Esophagus (tissue), 2 donors: ENCODE measurements around the gene ZC3H12D. TPM values are rescaled to one million over a fixed set of nuclear protein-coding genes. Genes with fewer than 3 reads are reported as not detected.
"Not testable (repeated sequence)": the region's sequence is repeated elsewhere in the genome, so short reads cannot be mapped to it uniquely, and the experiment has no call there.

ENCODE experiments used
- H3K27ac ChIP-seq, 2 donors: one replicate each; pipeline ENCODE4 v1.5.1; 2013; ENCODE audit warnings: low read depth in 2 of 2, mild to moderate bottlenecking in 2 of 2, inconsistent platforms in 1 of 2, low read length in 1 of 2, moderate library complexity in 1 of 2
- H3K27me3 ChIP-seq, 2 donors: one replicate each; pipeline ENCODE4 v1.6.1; 2013; ENCODE audit warnings: low read length in 2 of 2, control low read depth in 1 of 2, mild to moderate bottlenecking in 1 of 2; ENCODE audit not compliant: insufficient read depth in 2 of 2, control insufficient read depth in 1 of 2
- H3K36me3 ChIP-seq, 2 donors: one replicate each; pipeline ENCODE4 v1.6.1; 2013; ENCODE audit warnings: low read length in 1 of 2; ENCODE audit not compliant: control insufficient read depth in 2 of 2, insufficient read depth in 2 of 2
- H3K4me1 ChIP-seq, 2 donors: one replicate each; pipeline ENCODE4 v1.6.1; 2013; ENCODE audit warnings: low read length in 1 of 2; ENCODE audit not compliant: control insufficient read depth in 2 of 2, insufficient read depth in 2 of 2
- H3K4me3 ChIP-seq, 2 donors: one replicate each; pipeline ENCODE4 v1.5.1; 2013; ENCODE audit warnings: low read length in 2 of 2, mild to moderate bottlenecking in 2 of 2, low read depth in 1 of 2, moderate library complexity in 1 of 2
- H3K9me3 ChIP-seq, 2 donors: one replicate each; pipeline ENCODE4 v1.6.1; 2013; ENCODE audit warnings: mild to moderate bottlenecking in 2 of 2, low read depth in 1 of 2, low read length in 1 of 2, moderate library complexity in 1 of 2; ENCODE audit not compliant: control insufficient read depth in 2 of 2, insufficient read depth in 1 of 2
- WGBS, 2 donors: extraction: QIAGEN DNeasy Blood & Tissue Kit; methylation state at CpG; one replicate each; pipeline ENCODE4 v1.1.7; 2013; 5-methylcytosine and 5-hydroxymethylcytosine counted together
- polyA plus RNA-seq, 2 donors: library from polyadenylated mRNA; stranded (reverse); fragments of 200-250 nt; gene quantifications; one replicate each; pipeline ENCODE4 v1.2.3, GENCODE V29; 2013
- donor health status: healthy with polysubstance abuse.
- donor health status: Bipolar disorder and iron deficiency.

ZC3H12D gene
- polyA plus RNA-seq, 2 donors = 0.20 to 0.29 TPM

DNA sequence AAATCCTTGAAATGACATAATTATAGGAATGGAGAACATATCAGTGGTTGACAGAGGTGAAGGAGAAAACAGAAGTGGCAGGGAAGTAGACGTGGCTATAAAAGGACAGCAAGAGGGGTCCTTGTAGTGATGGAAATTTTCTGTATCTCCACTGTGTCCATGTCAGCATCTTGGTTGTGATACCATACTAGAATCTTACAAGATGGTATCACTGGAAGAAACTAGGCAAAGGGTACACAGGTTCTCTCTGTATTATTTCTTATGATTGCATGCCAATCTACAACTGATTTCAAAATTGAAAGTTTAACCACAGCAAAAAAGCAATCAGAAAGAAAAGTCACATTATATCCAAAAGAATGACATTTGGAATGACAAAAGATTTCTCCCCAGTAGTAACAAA lies 16.4 kb upstream of the ZC3H12D start:
- H3K27ac ChIP-seq = no peak overlapping the region
- no peaks in the 10 kb centered on the region for H3K9me3 ChIP-seq
- 89 to 97% methylated on average over 1 of the region's 1 CpG for WGBS, 2 donors
- no peak overlapping the region for H3K4me3 ChIP-seq
- H3K36me3 ChIP-seq = no peaks in the 10 kb centered on the region
- no peaks in the 10 kb centered on the region for H3K4me1 ChIP-seq
- no peaks in the 10 kb centered on the region for H3K27me3 ChIP-seq

DNA sequence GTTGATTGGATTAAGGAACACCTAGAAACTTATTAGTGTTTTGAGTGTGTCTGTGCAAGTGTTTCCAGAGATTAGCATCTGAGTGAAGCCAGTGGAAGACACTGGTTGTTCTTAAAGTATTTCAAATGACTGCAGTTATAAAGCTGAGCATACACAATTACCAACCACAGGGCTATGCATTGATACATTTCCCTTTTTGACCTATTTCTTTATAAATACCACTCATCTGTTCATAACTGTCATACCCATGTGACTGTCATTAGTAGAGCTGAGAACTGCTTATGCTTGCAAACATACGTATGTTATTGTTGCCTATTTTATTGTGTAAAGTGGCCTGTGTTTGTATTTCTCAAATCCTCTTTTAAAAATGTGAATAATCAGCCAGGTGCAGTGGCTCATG lies 15.3 kb upstream of the ZC3H12D start:
- no peaks in the 10 kb centered on the region for H3K9me3 ChIP-seq
- H3K27ac ChIP-seq = no peak overlapping the region
- H3K36me3 ChIP-seq = no peaks in the 10 kb centered on the region
- WGBS, 2 donors = 61 to 76% methylated on average over 1 of the region's 1 CpG
- no peaks in the 10 kb centered on the region for H3K4me1 ChIP-seq
- H3K27me3 ChIP-seq = no peaks in the 10 kb centered on the region
- H3K4me3 ChIP-seq = no peak overlapping the region

DNA sequence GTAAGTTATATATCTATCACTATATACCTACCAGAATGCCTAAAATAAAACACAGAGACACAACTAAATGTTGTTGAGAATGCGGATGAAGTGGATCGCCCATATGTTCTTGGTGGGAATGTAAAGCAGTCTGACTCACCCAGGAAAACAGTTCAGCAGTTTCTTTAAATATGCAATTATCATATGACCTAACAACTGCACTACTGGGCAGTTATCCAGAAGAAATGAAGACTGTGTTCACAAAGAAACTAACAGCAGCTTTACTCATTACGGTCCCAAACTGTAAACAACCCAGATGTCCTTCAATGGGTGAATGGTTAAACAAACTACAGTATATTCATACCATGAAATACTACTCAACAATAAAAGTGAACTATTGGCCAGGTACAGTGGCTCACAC lies 14.3 kb upstream of the ZC3H12D start:
- no peak overlapping the region for H3K4me3 ChIP-seq
- no peaks in the 10 kb centered on the region for H3K4me1 ChIP-seq
- no peaks in the 10 kb centered on the region for H3K27me3 ChIP-seq
- H3K36me3 ChIP-seq = no peaks in the 10 kb centered on the region
- no peak overlapping the region for H3K27ac ChIP-seq
- H3K9me3 ChIP-seq = no peaks in the 10 kb centered on the region
- WGBS, 2 donors = 66 to 67% methylated on average over 3 of the region's 3 CpGs

DNA sequence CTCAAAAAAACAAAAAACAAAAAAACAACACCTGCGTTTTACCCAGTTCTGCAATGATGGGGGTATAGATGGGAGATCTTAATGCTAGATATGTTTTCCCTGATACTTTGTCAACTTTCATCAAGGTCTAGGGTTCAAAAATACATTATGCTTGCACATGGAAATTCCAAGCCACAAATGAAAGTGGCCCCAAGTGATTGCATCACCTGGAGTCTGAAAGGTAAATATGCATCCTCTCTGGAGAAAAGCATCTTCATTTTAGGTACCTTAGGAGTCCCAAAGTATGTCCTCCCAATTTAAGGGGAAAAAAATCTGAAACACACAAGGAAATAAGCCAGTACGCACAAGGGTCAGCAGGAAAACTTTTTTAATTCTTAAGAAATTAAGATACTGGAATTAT lies 12.6 kb upstream of the ZC3H12D start:
- WGBS, 2 donors = 92 to 98% methylated on average over 2 of the region's 2 CpGs
- H3K9me3 ChIP-seq = no peaks in the 10 kb centered on the region
- H3K36me3 ChIP-seq = no peaks in the 10 kb centered on the region
- H3K4me1 ChIP-seq = no peaks in the 10 kb centered on the region
- no peak overlapping the region for H3K4me3 ChIP-seq
- H3K27ac ChIP-seq = no peak overlapping the region
- no peaks in the 10 kb centered on the region for H3K27me3 ChIP-seq

DNA sequence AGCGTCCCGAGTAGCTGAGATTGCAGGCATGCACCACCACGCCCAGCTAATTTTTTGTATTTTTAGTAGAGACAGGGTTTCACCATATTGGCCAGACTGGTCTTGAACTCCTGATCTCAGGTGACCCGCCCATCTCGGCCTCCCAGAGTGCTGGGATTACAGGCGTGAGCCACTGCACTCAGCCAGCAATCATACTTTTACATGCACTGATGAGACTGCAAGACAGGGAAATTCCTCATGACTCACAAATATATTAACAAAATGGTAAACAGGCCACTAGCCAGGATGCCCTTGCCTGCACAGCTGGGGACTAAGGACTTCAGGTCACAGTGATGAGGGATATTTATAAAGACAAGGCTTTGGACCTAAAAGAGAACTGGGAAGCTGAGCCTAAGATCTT lies 11.8 kb upstream of the ZC3H12D start:
- WGBS, 2 donors = 73 to 76% methylated on average over 6 of the region's 6 CpGs
- H3K27me3 ChIP-seq, H3K27ac ChIP-seq, H3K4me1 ChIP-seq, H3K36me3 ChIP-seq, H3K9me3 ChIP-seq, H3K4me3 ChIP-seq: not testable (repeated sequence)

DNA sequence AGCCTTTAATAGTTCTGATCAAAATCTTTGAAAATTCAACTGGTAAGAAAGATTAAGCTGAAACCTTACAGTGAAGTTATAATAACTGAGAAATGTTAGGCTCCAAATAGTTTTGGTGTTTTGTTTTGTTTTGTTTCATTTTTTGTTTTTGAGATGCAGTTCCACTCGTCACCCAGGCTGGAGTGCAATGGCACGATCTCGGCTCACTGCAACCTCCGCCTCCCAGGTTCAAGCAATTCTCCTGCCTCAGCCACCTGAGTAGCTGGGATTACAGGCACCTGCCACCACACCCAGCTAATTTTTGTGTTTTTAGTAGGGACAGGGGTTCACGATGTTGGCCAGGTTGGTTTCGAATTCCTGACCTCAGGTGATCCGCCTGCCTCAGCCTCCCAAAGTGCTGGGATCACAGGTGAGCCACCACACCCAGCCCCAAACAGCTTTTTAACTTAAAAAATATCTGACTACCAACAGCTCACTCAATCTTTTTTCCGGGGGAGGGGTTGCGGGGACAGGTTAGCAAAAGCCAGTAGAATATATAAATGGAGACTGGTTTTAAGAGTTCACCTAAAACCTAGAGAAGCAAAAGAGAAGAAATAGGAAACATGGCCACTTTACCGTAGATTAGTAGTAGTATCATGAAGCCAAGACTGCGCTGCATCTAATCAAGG lies 10.7 kb upstream of the ZC3H12D start:
- not testable (repeated sequence) for H3K27ac ChIP-seq, H3K9me3 ChIP-seq

DNA sequence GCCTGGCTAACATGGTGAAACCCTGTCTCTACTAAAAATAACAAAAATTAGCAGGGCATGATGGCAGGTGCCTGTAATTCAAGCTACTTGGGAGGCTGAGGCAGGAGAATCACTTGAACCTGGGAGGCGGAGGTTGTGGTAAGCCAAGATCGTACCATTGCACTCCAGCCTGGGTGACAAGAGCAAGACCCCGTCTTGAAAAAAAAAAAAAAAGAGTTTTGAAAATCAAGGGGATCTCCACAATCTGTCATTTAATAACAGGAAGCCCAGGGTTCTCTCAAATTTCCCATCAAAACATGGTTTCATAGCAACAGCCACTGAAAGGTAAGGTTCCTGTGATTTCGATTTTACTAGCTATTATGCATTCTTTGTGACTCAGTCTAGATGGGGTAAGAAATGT lies 10.0 kb upstream of the ZC3H12D start:
- H3K4me3 ChIP-seq, H3K4me1 ChIP-seq, H3K27me3 ChIP-seq, H3K9me3 ChIP-seq, H3K27ac ChIP-seq, H3K36me3 ChIP-seq: not testable (repeated sequence)
- 74 to 89% methylated on average over 4 of the region's 4 CpGs for WGBS, 2 donors

More for the DNA sequence above, 10.7 kb upstream of the ZC3H12D start:
- not testable (repeated sequence) for H3K27me3 ChIP-seq, H3K36me3 ChIP-seq, H3K4me3 ChIP-seq, H3K4me1 ChIP-seq
- WGBS, 2 donors = 73 to 84% methylated on average over 11 of the region's 11 CpGs

DNA sequence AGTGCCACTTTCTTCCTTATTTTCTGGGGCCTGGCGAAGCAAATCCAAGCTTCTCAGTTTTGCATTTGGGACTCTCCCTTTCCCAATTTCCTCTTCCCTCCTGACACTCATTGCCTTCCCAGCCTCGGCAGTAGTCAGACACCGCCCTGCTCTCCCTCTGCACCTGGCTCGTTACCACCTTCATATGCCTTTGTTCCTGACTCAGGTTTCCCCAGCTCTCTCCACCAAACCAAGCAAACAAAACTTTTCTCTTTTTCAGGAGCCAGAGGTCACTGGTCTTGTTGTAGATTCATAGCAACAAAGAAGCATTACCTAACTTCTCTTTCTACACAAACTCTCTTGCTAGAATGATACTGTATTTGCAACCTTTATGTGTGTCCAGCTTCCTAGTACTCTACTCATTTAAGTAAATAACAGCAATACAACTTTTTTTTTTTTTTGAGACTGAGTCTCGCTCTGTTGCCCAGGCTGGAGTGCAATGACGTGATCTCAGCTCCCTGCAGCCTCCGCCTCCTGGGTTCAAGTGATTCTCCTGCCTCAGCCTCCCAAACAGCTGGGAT lies 9.0 kb upstream of the ZC3H12D start:
- WGBS, 2 donors = 77 to 80% methylated on average over 7 of the region's 7 CpGs
- Histone ChIP-seq H3K36me3 (no peaks in the 10 kb centered on the region), H3K27ac (no peak overlapping the region), H3K27me3 (no peaks in the 10 kb centered on the region), H3K4me1 (no peaks in the 10 kb centered on the region), H3K9me3 (no peaks in the 10 kb centered on the region), H3K4me3 (no peak overlapping the region)

DNA sequence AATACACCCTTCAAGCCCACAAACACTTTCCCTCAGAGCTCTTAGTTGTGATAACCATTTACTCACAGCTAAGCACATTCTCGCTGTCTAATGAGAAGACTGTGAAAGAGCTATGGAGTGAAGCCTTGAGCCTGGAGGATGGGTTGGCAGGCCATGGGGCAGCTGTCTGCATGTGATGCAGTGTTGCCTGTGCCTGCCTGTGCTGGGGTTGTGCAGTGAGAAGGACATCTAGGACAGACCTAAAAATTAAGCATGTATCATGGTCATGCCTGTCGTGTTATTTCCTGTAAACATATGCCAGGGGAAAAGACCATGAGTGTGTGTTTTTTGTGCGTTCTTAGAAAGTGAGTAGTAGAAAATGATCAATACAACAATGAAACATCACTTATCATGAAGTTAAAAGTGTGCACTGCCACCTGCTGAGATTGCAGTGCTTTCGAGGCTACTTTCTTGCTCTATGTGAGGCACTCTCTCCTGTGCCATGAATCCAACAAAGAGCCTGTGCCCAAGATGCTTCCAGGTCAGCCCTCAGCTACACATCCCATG lies 8.1 kb upstream of the ZC3H12D start:
- Histone ChIP-seq H3K9me3 (no peaks in the 10 kb centered on the region), H3K4me3 (no peak overlapping the region), H3K27ac (no peak overlapping the region), H3K27me3 (no peaks in the 10 kb centered on the region), H3K36me3 (no peaks in the 10 kb centered on the region), H3K4me1 (no peaks in the 10 kb centered on the region)
- WGBS, 2 donors = 82 to 90% methylated on average over 4 of the region's 4 CpGs

DNA sequence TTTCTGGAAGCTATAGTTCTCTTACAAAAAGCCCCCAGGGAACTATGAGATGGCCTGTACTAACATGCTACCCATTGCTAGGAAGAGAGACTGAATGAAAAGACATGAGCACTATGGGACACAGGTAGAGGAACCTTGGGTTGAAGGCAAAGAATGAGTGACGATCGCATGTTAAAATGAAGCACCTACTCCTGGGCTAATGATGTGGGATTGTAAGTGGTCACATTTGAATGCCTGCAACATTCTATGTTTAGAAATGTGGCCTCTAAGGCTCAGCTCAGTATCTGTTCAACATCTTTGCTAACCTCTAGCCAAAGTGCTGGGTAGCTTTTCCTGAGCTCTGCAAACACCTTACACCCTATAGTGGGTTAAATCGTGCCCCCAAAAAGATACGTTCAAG lies 5.2 kb upstream of the ZC3H12D start:
- H3K27me3 ChIP-seq = no peaks in the 10 kb centered on the region
- no peak overlapping the region for H3K27ac ChIP-seq
- H3K36me3 ChIP-seq = no peaks in the 10 kb centered on the region
- H3K4me1 ChIP-seq = peaks cover 2 to 5% of the 10 kb centered on the region in 2 donors
- WGBS, 2 donors = 92 to 99% methylated on average over 4 of the region's 4 CpGs
- H3K4me3 ChIP-seq = no peak overlapping the region
- H3K9me3 ChIP-seq = no peaks in the 10 kb centered on the region
